Measurements from ENCODE around the gene XG. TPM values are rescaled to one million over a fixed set of nuclear protein-coding genes. Genes with fewer than 3 reads are reported as not detected.
"Not testable (repeated sequence)": the region's sequence is repeated elsewhere in the genome, so short reads cannot be mapped to it uniquely, and the experiment has no call there.

Gene XG
- total RNA-seq, 2 experiments from 2014 or later = not detected

GRCh38 chrX:2782778-2783177 lies 30.9 kb downstream of the XG start:
- H3K27ac Mint-ChIP-seq = no peak overlapping the region
- no peaks in the 10 kb centered on the region for H3K36me3 Mint-ChIP-seq
- H3K4me3 Mint-ChIP-seq = no peak overlapping the region
- H3K4me1 Mint-ChIP-seq = peaks cover 6% of the 10 kb centered on the region
- H3K9me3 Mint-ChIP-seq = no peaks in the 10 kb centered on the region
- DNase-seq = no peak
- H3K27me3 Mint-ChIP-seq = no peaks in the 10 kb centered on the region

GRCh38 chrX:2784026-2784425 lies 32.2 kb downstream of the XG start:
- no peak overlapping the region for H3K27ac Mint-ChIP-seq
- no peaks in the 10 kb centered on the region for H3K27me3 Mint-ChIP-seq
- H3K9me3 Mint-ChIP-seq = no peaks in the 10 kb centered on the region
- peaks cover 6% of the 10 kb centered on the region for H3K4me1 Mint-ChIP-seq
- H3K4me3 Mint-ChIP-seq = no peak overlapping the region
- no peaks in the 10 kb centered on the region for H3K36me3 Mint-ChIP-seq
- no peak for DNase-seq

- H3K36me3 Mint-ChIP-seq = no peaks in the 10 kb centered on the region
- no peak overlapping the region for H3K4me3 Mint-ChIP-seq
- no peak for DNase-seq
These were observed 33.7 kb downstream of the XG start for GRCh38 chrX:2785538-2785937.

GRCh38 chrX:2788980-2789379 lies 37.1 kb downstream of the XG start:
- Mint-ChIP-seq H3K27me3 (no peaks in the 10 kb centered on the region), H3K27ac (no peak overlapping the region)

More at GRCh38 chrX:2785538-2785937, 33.7 kb downstream of the XG start:
- Mint-ChIP-seq H3K4me1 (peaks cover 6% of the 10 kb centered on the region), H3K27me3 (no peaks in the 10 kb centered on the region), H3K27ac (no peak overlapping the region), H3K9me3 (no peaks in the 10 kb centered on the region)

GRCh38 chrX:2789569-2789968 lies 37.7 kb downstream of the XG start:
- Mint-ChIP-seq H3K27ac (no peak overlapping the region), H3K36me3 (no peaks in the 10 kb centered on the region), H3K9me3 (no peaks in the 10 kb centered on the region), H3K4me1 (no peaks in the 10 kb centered on the region), H3K4me3 (no peak overlapping the region), H3K27me3 (no peaks in the 10 kb centered on the region)
- no peak for DNase-seq

More at GRCh38 chrX:2788980-2789379, 37.1 kb downstream of the XG start:
- DNase-seq = no peak
- no peaks in the 10 kb centered on the region for H3K9me3 Mint-ChIP-seq
- no peaks in the 10 kb centered on the region for H3K4me1 Mint-ChIP-seq
- H3K4me3 Mint-ChIP-seq = no peak overlapping the region
- H3K36me3 Mint-ChIP-seq = no peaks in the 10 kb centered on the region

GRCh38 chrX:2793752-2794151 lies 41.9 kb downstream of the XG start:
- no peaks in the 10 kb centered on the region for H3K4me1 Mint-ChIP-seq
- no peaks in the 10 kb centered on the region for H3K9me3 Mint-ChIP-seq
- H3K36me3 Mint-ChIP-seq = no peaks in the 10 kb centered on the region
- no peaks in the 10 kb centered on the region for H3K27me3 Mint-ChIP-seq
- H3K4me3 Mint-ChIP-seq = no peak overlapping the region
- no peak for DNase-seq
- H3K27ac Mint-ChIP-seq = no peak overlapping the region

DNA sequence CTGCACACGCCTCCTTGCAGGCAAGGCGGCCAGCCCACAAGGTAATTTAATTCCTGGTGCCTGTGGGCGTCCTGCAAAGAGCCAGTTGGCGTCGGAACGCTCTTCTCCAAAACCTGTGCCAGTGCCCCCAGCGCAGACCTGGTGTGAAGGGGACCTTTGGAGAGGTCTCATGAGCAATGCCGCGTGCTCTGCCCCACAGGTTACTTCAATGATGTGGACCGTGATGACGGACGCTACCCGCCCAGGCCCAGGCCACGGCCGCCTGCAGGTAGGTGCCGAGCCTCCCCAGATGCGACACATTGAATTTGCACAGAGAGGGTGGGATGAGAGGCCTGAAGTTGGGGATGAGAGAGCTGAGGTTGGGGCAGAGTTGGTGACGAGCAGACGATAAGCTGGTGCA lies 42.5 kb downstream of the XG start:
- Mint-ChIP-seq H3K36me3 (no peaks in the 10 kb centered on the region), H3K9me3 (no peaks in the 10 kb centered on the region), H3K4me1 (no peaks in the 10 kb centered on the region), H3K27me3 (no peaks in the 10 kb centered on the region), H3K4me3 (no peak overlapping the region), H3K27ac (no peak overlapping the region)
- DNase-seq = no peak

GRCh38 chrX:2796808-2797207 lies 45.0 kb downstream of the XG start:
- not testable (repeated sequence) for H3K27me3 Mint-ChIP-seq, H3K36me3 Mint-ChIP-seq, DNase-seq, H3K27ac Mint-ChIP-seq, H3K4me1 Mint-ChIP-seq, H3K9me3 Mint-ChIP-seq, H3K4me3 Mint-ChIP-seq

- Mint-ChIP-seq H3K4me3 (no peak overlapping the region), H3K36me3 (no peaks in the 10 kb centered on the region), H3K27ac (no peak overlapping the region), H3K27me3 (no peaks in the 10 kb centered on the region), H3K4me1 (no peaks in the 10 kb centered on the region), H3K9me3 (no peaks in the 10 kb centered on the region)
- no peak for DNase-seq
These were observed 47.5 kb downstream of the XG start for GRCh38 chrX:2799369-2799768.

DNA sequence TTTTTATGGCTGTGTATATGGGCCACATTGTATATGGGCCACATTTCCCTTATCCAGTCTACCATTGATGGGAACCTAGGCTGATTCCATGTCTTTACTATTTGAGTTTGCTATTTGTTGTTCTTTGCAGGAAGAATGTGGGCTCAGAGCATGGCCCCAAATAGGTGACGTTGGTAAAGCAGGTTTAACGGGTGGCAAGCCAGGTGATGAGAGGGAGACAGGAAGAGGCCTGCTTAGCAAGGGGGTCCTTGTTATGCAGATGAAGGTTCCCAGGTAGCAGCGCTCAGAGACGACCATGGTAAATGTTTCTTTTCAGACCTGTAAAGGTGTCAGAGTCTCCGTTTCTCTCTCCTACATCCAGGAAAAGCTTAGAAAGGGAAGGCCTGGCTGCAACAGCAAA lies 48.1 kb downstream of the XG start:
- not testable (repeated sequence) for H3K36me3 Mint-ChIP-seq, H3K9me3 Mint-ChIP-seq, H3K4me1 Mint-ChIP-seq, H3K27ac Mint-ChIP-seq, H3K4me3 Mint-ChIP-seq, H3K27me3 Mint-ChIP-seq, DNase-seq

DNA sequence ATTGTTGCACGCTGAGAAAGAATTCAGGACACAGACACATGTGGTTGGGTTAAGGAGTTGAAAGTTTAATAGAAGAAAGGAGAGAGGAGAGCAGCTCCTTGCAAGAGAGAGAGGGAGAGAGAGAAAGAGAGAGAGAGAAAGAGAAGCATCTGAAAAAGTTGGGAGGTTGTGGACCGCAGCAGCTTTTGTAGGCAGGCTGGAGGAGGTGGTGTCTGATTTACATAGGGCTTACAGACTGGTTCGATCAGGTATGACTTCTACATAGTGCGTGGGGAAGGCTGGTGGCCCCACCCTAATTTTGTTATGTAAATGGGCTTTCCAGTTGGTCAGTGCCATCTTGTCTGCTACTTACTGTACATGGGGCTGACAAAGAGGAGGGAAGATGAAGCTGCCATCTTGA lies 49.4 kb downstream of the XG start:
- H3K9me3 Mint-ChIP-seq = no peaks in the 10 kb centered on the region
- no peaks in the 10 kb centered on the region for H3K36me3 Mint-ChIP-seq

GRCh38 chrX:2802376-2803090 lies 50.7 kb downstream of the XG start:
- not testable (repeated sequence) for H3K4me3 Mint-ChIP-seq, H3K36me3 Mint-ChIP-seq, H3K4me1 Mint-ChIP-seq, H3K27me3 Mint-ChIP-seq, H3K9me3 Mint-ChIP-seq, H3K27ac Mint-ChIP-seq, DNase-seq

More for the DNA sequence above, 49.4 kb downstream of the XG start:
- Mint-ChIP-seq H3K27ac (no peak overlapping the region), H3K27me3 (no peaks in the 10 kb centered on the region), H3K4me1 (no peaks in the 10 kb centered on the region), H3K4me3 (no peak overlapping the region)
- DNase-seq = no peak

GRCh38 chrX:2803486-2803885 lies 51.6 kb downstream of the XG start:
- H3K27ac Mint-ChIP-seq, H3K36me3 Mint-ChIP-seq, H3K9me3 Mint-ChIP-seq, DNase-seq, H3K4me1 Mint-ChIP-seq, H3K4me3 Mint-ChIP-seq, H3K27me3 Mint-ChIP-seq: not testable (repeated sequence)

- not testable (repeated sequence) for H3K36me3 Mint-ChIP-seq, DNase-seq, H3K4me1 Mint-ChIP-seq, H3K9me3 Mint-ChIP-seq, H3K4me3 Mint-ChIP-seq, H3K27me3 Mint-ChIP-seq, H3K27ac Mint-ChIP-seq
These were observed 52.4 kb downstream of the XG start for GRCh38 chrX:2804106-2804843.

GRCh38 chrX:2804858-2805257 lies 53.0 kb downstream of the XG start:
- not testable (repeated sequence) for H3K27ac Mint-ChIP-seq, H3K9me3 Mint-ChIP-seq, H3K4me1 Mint-ChIP-seq, H3K36me3 Mint-ChIP-seq, DNase-seq, H3K4me3 Mint-ChIP-seq, H3K27me3 Mint-ChIP-seq

- no peaks in the 10 kb centered on the region for H3K9me3 Mint-ChIP-seq
- no peaks in the 10 kb centered on the region for H3K36me3 Mint-ChIP-seq
- no peak for DNase-seq
- H3K27me3 Mint-ChIP-seq = peaks cover 12% of the 10 kb centered on the region
- no peak overlapping the region for H3K27ac Mint-ChIP-seq
- H3K4me1 Mint-ChIP-seq = peaks cover 3% of the 10 kb centered on the region
- H3K4me3 Mint-ChIP-seq = no peak overlapping the region
These were observed 59.4 kb downstream of the XG start for GRCh38 chrX:2811271-2811670.
